CD14-positive monocyte (primary cell): Measurements from ENCODE around the gene SNPH. TPM values are rescaled to one million over a fixed set of nuclear protein-coding genes. Genes with fewer than 3 reads are reported as not detected.

Experiments
- DNase-seq, 3 donors: peaks; one replicate each; pipeline ENCODE4 v3.0.0-alpha.2; 2011 to 2022
- H2AFZ ChIP-seq: 2 replicates; pipeline ENCODE4 v1.6.0; 2012; ENCODE audit warnings: mild to moderate bottlenecking, low read depth, low read length, inconsistent platforms; ENCODE audit not compliant: insufficient read depth, poor library complexity, severe bottlenecking
- H3K27ac ChIP-seq, 2 donors: 1 replicate in 1 of 2; 2 replicates in 1 of 2; pipeline ENCODE4 v1.5.1; 2012 to 2013; ENCODE audit warnings: low read length in 2 of 2, control low read depth in 1 of 2, inconsistent platforms in 1 of 2, low read depth in 1 of 2, mild to moderate bottlenecking in 1 of 2
- H3K27me3 ChIP-seq, 2 donors: one replicate each; pipeline versions ENCODE4 v1.6.0 to v1.6.1; 2011 to 2013; ENCODE audit warnings: low read length in 2 of 2; ENCODE audit not compliant: control insufficient read depth in 2 of 2, insufficient read depth in 2 of 2
- H3K36me3 ChIP-seq, 2 donors: replicated peaks in 1 of 2; 1 replicate in 1 of 2; 2 replicates in 1 of 2; pipeline versions ENCODE4 v1.5.1 to v1.6.1; 2012 to 2013; ENCODE audit warnings: low read length in 2 of 2, control low read depth in 1 of 2, inconsistent platforms in 1 of 2, mild to moderate bottlenecking in 1 of 2; ENCODE audit not compliant: insufficient read depth in 2 of 2, control insufficient read depth in 1 of 2
- H3K4me1 ChIP-seq, 2 donors: 1 replicate in 1 of 2; 2 replicates in 1 of 2; pipeline versions ENCODE4 v1.5.1 to v1.6.1; 2012 to 2013; ENCODE audit warnings: low read length in 2 of 2, control low read depth in 1 of 2, inconsistent platforms in 1 of 2, mild to moderate bottlenecking in 1 of 2, moderate library complexity in 1 of 2; ENCODE audit not compliant: insufficient read depth in 2 of 2, control insufficient read depth in 1 of 2
- H3K4me2 ChIP-seq: replicated peaks from 2 replicates; pipeline ENCODE3; 2012; ENCODE audit warnings: low read length, moderate library complexity, mild to moderate bottlenecking; ENCODE audit not compliant: poor library complexity, severe bottlenecking; ENCODE audit errors: extremely low read depth
- H3K4me3 ChIP-seq, 3 experiments: fragments of 200-600 bp in 1 of 3; sonication (generic) in 1 of 3; replicated peaks in 1 of 3; 1 replicate in 2 of 3; 2 replicates in 1 of 3; pipeline ENCODE4 v1.5.1; 2011 to 2013; ENCODE audit warnings: low read length in 3 of 3, mild to moderate bottlenecking in 3 of 3, control low read depth in 2 of 3, low read depth in 2 of 3, inconsistent platforms in 1 of 3, moderate library complexity in 1 of 3
- H3K79me2 ChIP-seq: 2 replicates; pipeline ENCODE4 v1.6.0; 2012; ENCODE audit warnings: mild to moderate bottlenecking, control low read depth, inconsistent platforms, low read length, moderate library complexity; ENCODE audit not compliant: insufficient read depth
- H3K9ac ChIP-seq: 2 replicates; pipeline ENCODE4 v1.6.0; 2017; ENCODE audit warnings: low read length, mild to moderate bottlenecking; ENCODE audit not compliant: insufficient read depth, poor library complexity, severe bottlenecking
- H3K9me3 ChIP-seq, 2 donors: replicated peaks in 1 of 2; 1 replicate in 1 of 2; 2 replicates in 1 of 2; pipeline versions ENCODE4 v1.5.1 to v1.6.1; 2012 to 2013; ENCODE audit warnings: low read length in 2 of 2, control low read depth in 1 of 2; ENCODE audit not compliant: control insufficient read depth in 1 of 2, insufficient read depth in 1 of 2
- H4K20me1 ChIP-seq: 2 replicates; pipeline ENCODE4 v1.6.0; 2012; ENCODE audit warnings: mild to moderate bottlenecking, low read length, control low read depth, moderate library complexity; ENCODE audit not compliant: insufficient read depth
- H3K27ac Mint-ChIP-seq, 7 donors: one replicate each; pipeline ENCODE4 v1.8.0; 2020; ENCODE audit warnings: mild to moderate bottlenecking in 7 of 7, mixed read lengths in 7 of 7, moderate library complexity in 6 of 7, inconsistent platforms in 2 of 7
- H3K27me3 Mint-ChIP-seq, 3 donors: one replicate each; pipeline ENCODE4 v1.8.0; 2021 to 2022; ENCODE audit warnings: low read depth in 3 of 3, mild to moderate bottlenecking in 3 of 3, mixed read lengths in 3 of 3, moderate library complexity in 3 of 3, inconsistent platforms in 1 of 3
- H3K36me3 Mint-ChIP-seq, 2 donors: one replicate each; pipeline ENCODE4 v1.8.0; 2020; ENCODE audit warnings: mixed read lengths in 2 of 2, inconsistent platforms in 1 of 2, mild to moderate bottlenecking in 1 of 2
- H3K4me1 Mint-ChIP-seq: one replicate; pipeline ENCODE4 v1.8.0; 2020; ENCODE audit warnings: mild to moderate bottlenecking, mixed read lengths
- H3K4me3 Mint-ChIP-seq, 2 donors: one replicate each; pipeline ENCODE4 v1.8.0; 2020; ENCODE audit warnings: mild to moderate bottlenecking in 2 of 2, mixed read lengths in 2 of 2, moderate library complexity in 1 of 2
- H3K9me3 Mint-ChIP-seq, 7 donors: one replicate each; pipeline ENCODE4 v1.8.0; 2020 to 2022; ENCODE audit warnings: mixed read lengths in 7 of 7, mild to moderate bottlenecking in 6 of 7, moderate library complexity in 6 of 7, inconsistent platforms in 2 of 7
- WGBS: methylation state at CpG from one replicate; pipeline ENCODE4 v1.1.5; 2013; ENCODE audit warnings: missing lambda C conversion rate; ENCODE audit not compliant: insufficient coverage; 5-methylcytosine and 5-hydroxymethylcytosine counted together
- intact Hi-C, 2 donors: fragments of 100-400 bp; cut with micrococcal nuclease; formaldehyde crosslinking; loops; one replicate each; pipeline versions ENCODE4 v1.15.0 to v1.15.1; 2023
- polyA plus RNA-seq, 3 donors: library from polyadenylated mRNA; depleted of rRNA in 1 of 3; unstranded in 2 of 3; stranded (reverse) in 1 of 3; fragments of 300-500 nt in 2 of 3; fragments of >200 nt in 1 of 3; fragmentation: Illumina TruSeq in 2 of 3; gene quantifications; 1 replicate in 2 of 3; 2 replicates in 1 of 3; pipeline ENCODE4 v1.2.3, GENCODE V29; 2012 to 2021
- TF ChIP-seq, protein P1 (sequence below): fragments of 200-600 bp; IDR thresholded peaks from one replicate; pipeline ENCODE4 v1.8.0; 2022; ENCODE audit warnings: antibody characterized with exemption, mild to moderate bottlenecking

Gene SNPH
- polyA plus RNA-seq, 3 donors: 0.07 to 0.10 TPM; not detected in 1

DNA sequence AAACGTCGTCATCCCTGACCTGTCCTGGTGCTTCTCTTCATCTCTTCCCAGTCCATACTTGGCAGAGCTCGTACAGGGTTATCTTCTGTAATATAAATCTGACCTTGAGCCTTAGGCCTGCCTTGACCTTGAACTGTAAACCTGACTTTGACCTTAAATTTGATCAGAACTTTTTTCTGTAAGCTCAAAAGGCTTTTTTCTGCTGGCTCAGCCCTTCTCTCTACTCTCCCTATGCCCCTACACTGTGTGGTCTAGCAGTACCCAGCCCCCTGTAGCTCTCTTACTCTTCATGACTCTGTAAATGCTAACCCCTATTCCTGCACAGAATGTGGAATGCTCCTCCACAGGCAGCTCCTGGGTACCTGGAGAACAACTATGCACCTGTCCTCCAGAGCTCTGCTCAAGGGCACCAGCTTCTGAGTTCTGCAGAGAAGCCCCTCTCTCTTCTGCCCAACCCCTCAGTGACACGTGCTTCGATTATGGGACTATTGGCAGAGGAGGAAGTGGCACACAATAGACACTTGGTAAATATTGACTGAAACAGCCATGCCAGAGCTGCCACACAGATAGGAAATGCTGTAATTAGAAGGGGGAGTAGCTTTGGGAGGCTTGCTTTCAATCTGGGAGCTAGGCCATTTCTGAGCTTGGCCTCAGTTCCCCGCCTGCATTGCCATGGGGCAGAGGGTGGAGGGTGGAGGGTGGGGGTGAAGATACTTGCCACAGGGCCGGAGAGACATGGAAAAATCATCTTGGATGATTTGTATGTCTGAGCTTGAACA, 15.4 kb downstream of the SNPH start:
- H3K36me3 Mint-ChIP-seq: no peaks in the 10 kb centered on the region
- Histone ChIP-seq H4K20me1 (no peaks in the 10 kb centered on the region), H3K4me1 (no peaks in the 10 kb centered on the region), H3K9ac (no peak overlapping the region), H3K79me2 (no peaks in the 10 kb centered on the region), H3K4me3 (no peak overlapping the region), H3K27me3 (no peaks in the 10 kb centered on the region), H3K4me2 (no peak overlapping the region), H2AFZ (no peak overlapping the region), H3K9me3 (no peaks in the 10 kb centered on the region), H3K36me3 (no peaks in the 10 kb centered on the region), H3K27ac (no peak overlapping the region)
- peaks cover 1 to 8% (median 6%) of the 10 kb centered on the region in 3 donors for H3K27me3 Mint-ChIP-seq
- intact Hi-C loops: no loop called here
- H3K9me3 Mint-ChIP-seq: peaks cover 0 to 2% (median 0%) of the 10 kb centered on the region in 7 donors
- no peaks in the 10 kb centered on the region for H3K4me1 Mint-ChIP-seq
- no peak overlapping the region for H3K27ac Mint-ChIP-seq
- WGBS: 86% methylated on average over 4 of the region's 7 CpGs
- TF ChIP-seq, protein P1, sequence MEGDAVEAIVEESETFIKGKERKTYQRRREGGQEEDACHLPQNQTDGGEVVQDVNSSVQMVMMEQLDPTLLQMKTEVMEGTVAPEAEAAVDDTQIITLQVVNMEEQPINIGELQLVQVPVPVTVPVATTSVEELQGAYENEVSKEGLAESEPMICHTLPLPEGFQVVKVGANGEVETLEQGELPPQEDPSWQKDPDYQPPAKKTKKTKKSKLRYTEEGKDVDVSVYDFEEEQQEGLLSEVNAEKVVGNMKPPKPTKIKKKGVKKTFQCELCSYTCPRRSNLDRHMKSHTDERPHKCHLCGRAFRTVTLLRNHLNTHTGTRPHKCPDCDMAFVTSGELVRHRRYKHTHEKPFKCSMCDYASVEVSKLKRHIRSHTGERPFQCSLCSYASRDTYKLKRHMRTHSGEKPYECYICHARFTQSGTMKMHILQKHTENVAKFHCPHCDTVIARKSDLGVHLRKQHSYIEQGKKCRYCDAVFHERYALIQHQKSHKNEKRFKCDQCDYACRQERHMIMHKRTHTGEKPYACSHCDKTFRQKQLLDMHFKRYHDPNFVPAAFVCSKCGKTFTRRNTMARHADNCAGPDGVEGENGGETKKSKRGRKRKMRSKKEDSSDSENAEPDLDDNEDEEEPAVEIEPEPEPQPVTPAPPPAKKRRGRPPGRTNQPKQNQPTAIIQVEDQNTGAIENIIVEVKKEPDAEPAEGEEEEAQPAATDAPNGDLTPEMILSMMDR: no peak
- DNase-seq: no peak
- H3K4me3 Mint-ChIP-seq: no peak overlapping the region

DNA sequence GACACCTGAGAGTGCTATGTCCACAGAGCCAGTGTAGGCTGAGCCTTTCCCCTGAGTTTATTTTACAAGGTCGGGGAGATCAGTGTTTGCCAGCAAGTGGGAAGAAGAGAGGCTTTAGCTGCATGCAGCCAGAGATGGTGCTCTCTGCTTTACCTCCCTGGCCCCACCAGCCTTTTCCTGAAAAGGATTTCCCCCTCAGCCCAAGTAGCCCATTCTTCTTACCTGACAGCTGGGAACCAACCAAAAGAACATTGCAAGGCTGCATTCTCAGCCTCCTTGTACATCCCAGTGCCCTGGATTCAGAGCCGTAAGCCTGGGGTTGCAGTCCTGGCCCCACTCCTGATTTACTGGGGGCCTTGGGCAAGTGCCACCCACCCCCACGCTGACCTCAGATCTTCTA, 16.9 kb downstream of the SNPH start:
- no peaks in the 10 kb centered on the region for H3K4me1 Mint-ChIP-seq
- peaks cover 1 to 8% (median 8%) of the 10 kb centered on the region in 3 donors for H3K27me3 Mint-ChIP-seq
- Histone ChIP-seq H3K27ac (no peak overlapping the region), H3K36me3 (no peaks in the 10 kb centered on the region), H3K27me3 (no peaks in the 10 kb centered on the region), H3K4me1 (no peaks in the 10 kb centered on the region), H3K9ac (no peak overlapping the region), H3K4me3 (no peak overlapping the region), H4K20me1 (no peaks in the 10 kb centered on the region), H3K9me3 (no peaks in the 10 kb centered on the region), H3K4me2 (no peak overlapping the region), H2AFZ (no peak overlapping the region), H3K79me2 (no peaks in the 10 kb centered on the region)
- no peak overlapping the region for H3K27ac Mint-ChIP-seq
- peaks cover 0 to 2% (median 0%) of the 10 kb centered on the region in 7 donors for H3K9me3 Mint-ChIP-seq
- 100% methylated on average over 2 of the region's 3 CpGs for WGBS
- intact Hi-C loops: no loop called here
- DNase-seq: no peak
- H3K4me3 Mint-ChIP-seq: no peak overlapping the region
- no peaks in the 10 kb centered on the region for H3K36me3 Mint-ChIP-seq
- TF ChIP-seq, protein P1: no peak
